H9 (cell line): Measurements from ENCODE around the gene NINJ1. TPM values are rescaled to one million over a fixed set of nuclear protein-coding genes. Genes with fewer than 3 reads are reported as not detected.

ENCODE experiments used
- DNase-seq: peaks from one replicate; pipeline ENCODE4 v3.0.0-alpha.2; 2017
- H2AFZ ChIP-seq: one replicate; pipeline ENCODE4 v1.6.1; 2013; ENCODE audit warnings: mild to moderate bottlenecking, low read length, control low read depth, moderate library complexity
- H2AK5ac ChIP-seq: 2 replicates; pipeline ENCODE4 v1.6.1; 2013; ENCODE audit warnings: low read length, control low read depth, mixed read lengths; ENCODE audit not compliant: insufficient read length
- H2BK120ac ChIP-seq: one replicate; pipeline ENCODE4 v1.6.1; 2013; ENCODE audit warnings: low read depth, mild to moderate bottlenecking, low read length, control low read depth, inconsistent platforms; ENCODE audit not compliant: poor library complexity, severe bottlenecking
- H2BK12ac ChIP-seq: 2 replicates; pipeline ENCODE4 v1.6.1; 2013; ENCODE audit warnings: low read length, control low read depth, mixed read lengths, low read depth; ENCODE audit not compliant: insufficient read length
- H2BK15ac ChIP-seq: 2 replicates; pipeline ENCODE4 v1.6.1; 2013; ENCODE audit warnings: low read depth, low read length, control low read depth
- H2BK20ac ChIP-seq: one replicate; pipeline ENCODE4 v1.6.1; 2013; ENCODE audit warnings: low read depth, mild to moderate bottlenecking, low read length, control low read depth, inconsistent platforms; ENCODE audit not compliant: poor library complexity, severe bottlenecking
- H2BK5ac ChIP-seq: 2 replicates; pipeline ENCODE4 v1.6.1; 2013; ENCODE audit warnings: low read length, control low read depth, mixed read lengths; ENCODE audit not compliant: insufficient read length
- H3K14ac ChIP-seq: 2 replicates; pipeline ENCODE4 v1.6.1; 2013; ENCODE audit warnings: low read length, control low read depth; ENCODE audit not compliant: insufficient read depth
- H3K18ac ChIP-seq: 2 replicates; pipeline ENCODE4 v1.6.1; 2013; ENCODE audit warnings: low read depth, mild to moderate bottlenecking, mixed read lengths, low read length, control low read depth; ENCODE audit not compliant: insufficient read length
- H3K23ac ChIP-seq: 2 replicates; pipeline ENCODE4 v1.6.1; 2013; ENCODE audit warnings: low read length, control low read depth, mixed read lengths, low read depth; ENCODE audit not compliant: insufficient read length
- H3K23me2 ChIP-seq: 2 replicates; pipeline ENCODE4 v1.6.1; 2013; ENCODE audit warnings: low read depth, mild to moderate bottlenecking, mixed read lengths, low read length, control low read depth; ENCODE audit not compliant: insufficient read length, poor library complexity, severe bottlenecking
- H3K27ac ChIP-seq: 2 replicates; pipeline ENCODE4 v1.5.1; 2013; ENCODE audit warnings: low read length, control low read depth, mixed read lengths, low read depth; ENCODE audit not compliant: insufficient read length
- H3K27me3 ChIP-seq: 2 replicates; pipeline ENCODE4 v1.6.1; 2013; ENCODE audit warnings: low read length, control low read depth, inconsistent platforms; ENCODE audit not compliant: insufficient read depth
- H3K4ac ChIP-seq: 2 replicates; pipeline ENCODE4 v1.6.1; 2013; ENCODE audit warnings: low read depth, mild to moderate bottlenecking, control low read depth, inconsistent platforms, low read length, moderate library complexity
- H3K4me1 ChIP-seq: 2 replicates; pipeline ENCODE4 v1.6.1; 2013; ENCODE audit warnings: low read length, control low read depth, inconsistent platforms; ENCODE audit not compliant: insufficient read depth
- H3K4me2 ChIP-seq: 2 replicates; pipeline ENCODE4 v1.6.1; 2013; ENCODE audit warnings: low read length, control low read depth, mixed read lengths; ENCODE audit not compliant: insufficient read length, insufficient read depth
- H3K56ac ChIP-seq: 2 replicates; pipeline ENCODE4 v1.6.1; 2013; ENCODE audit warnings: low read depth, mild to moderate bottlenecking, mixed read lengths, low read length, control low read depth; ENCODE audit not compliant: insufficient read length
- H3K79me1 ChIP-seq: 2 replicates; pipeline ENCODE4 v1.6.1; 2013; ENCODE audit warnings: low read depth, mild to moderate bottlenecking, moderate library complexity, low read length, control low read depth, inconsistent platforms; ENCODE audit not compliant: insufficient read depth, poor library complexity, severe bottlenecking
- H3K79me2 ChIP-seq: 2 replicates; pipeline ENCODE4 v1.6.1; 2013; ENCODE audit warnings: low read length, control low read depth, inconsistent platforms; ENCODE audit not compliant: insufficient read depth
- H3K9ac ChIP-seq: 2 replicates; pipeline ENCODE4 v1.6.1; 2013; ENCODE audit warnings: low read length, control low read depth, mixed read lengths; ENCODE audit not compliant: insufficient read length; ENCODE audit errors: extremely low read depth
- H3K9me3 ChIP-seq: one replicate; pipeline ENCODE4 v1.6.1; 2013; ENCODE audit warnings: low read depth, low read length, inconsistent platforms; ENCODE audit not compliant: control insufficient read depth
- H3T11ph ChIP-seq: one replicate; pipeline ENCODE4 v1.6.1; 2013; ENCODE audit warnings: mild to moderate bottlenecking, low read length, control low read depth, inconsistent platforms
- H4K20me1 ChIP-seq: one replicate; pipeline ENCODE4 v1.6.1; 2013; ENCODE audit not compliant: control insufficient read depth, insufficient read length, insufficient read depth
- H4K5ac ChIP-seq: 2 replicates; pipeline ENCODE4 v1.6.1; 2013; ENCODE audit warnings: low read depth, mild to moderate bottlenecking, mixed read lengths, low read length, control low read depth; ENCODE audit not compliant: insufficient read length
- H4K8ac ChIP-seq: replicated peaks from 2 replicates; pipeline ENCODE4 v1.6.1; 2013; ENCODE audit warnings: low read length, control low read depth, mixed read lengths, low read depth; ENCODE audit not compliant: insufficient read length
- H4K91ac ChIP-seq: 2 replicates; pipeline ENCODE4 v1.6.1; 2013; ENCODE audit warnings: low read depth, mild to moderate bottlenecking, moderate library complexity, mixed read lengths, low read length, control low read depth; ENCODE audit not compliant: insufficient read length
- H3K27ac Mint-ChIP-seq, 3 experiments: 2 replicates in 2 of 3; 3 replicates in 1 of 3; pipeline ENCODE4 v1.8.0; 2020 to 2021; ENCODE audit warnings: mixed read lengths in 3 of 3, mild to moderate bottlenecking in 1 of 3, moderate library complexity in 1 of 3
- H3K27me3 Mint-ChIP-seq: 2 replicates; pipeline ENCODE4 v1.8.0; 2021; ENCODE audit warnings: low read depth, mild to moderate bottlenecking, moderate library complexity, mixed read lengths
- H3K36me3 Mint-ChIP-seq, 3 experiments: 2 replicates in 2 of 3; 3 replicates in 1 of 3; pipeline ENCODE4 v1.8.0; 2020 to 2021; ENCODE audit warnings: low read depth in 3 of 3, mixed read lengths in 3 of 3; ENCODE audit not compliant: insufficient read depth in 1 of 3
- H3K4me1 Mint-ChIP-seq, 2 experiments: 2 replicates each; pipeline ENCODE4 v1.8.0; 2020; ENCODE audit warnings: mixed read lengths in 2 of 2
- H3K4me3 Mint-ChIP-seq, 2 experiments: 2 replicates in 1 of 2; 3 replicates in 1 of 2; pipeline ENCODE4 v1.8.0; 2020 to 2021; ENCODE audit warnings: mild to moderate bottlenecking in 2 of 2, mixed read lengths in 2 of 2, moderate library complexity in 1 of 2
- H3K9me3 Mint-ChIP-seq, 2 experiments: 2 replicates in 1 of 2; 3 replicates in 1 of 2; pipeline ENCODE4 v1.8.0; 2020; ENCODE audit warnings: mild to moderate bottlenecking in 2 of 2, mixed read lengths in 2 of 2, moderate library complexity in 1 of 2
- CTCF ChIP-seq: fragments of 200-600 bp; sonication (generic); conservative IDR thresholded peaks from 3 replicates; pipeline ENCODE4 v1.8.0; 2021; ENCODE audit warnings: antibody characterized with exemption, mild to moderate bottlenecking
- WGBS: extraction: QIAGEN DNeasy Blood & Tissue Kit; methylation state at CpG from one replicate; pipeline ENCODE4 v1.1.7; 2013; ENCODE audit warnings: missing lambda C conversion rate, low lambda C conversion rate, mixed read lengths; ENCODE audit not compliant: insufficient read length; ENCODE audit errors: extremely low coverage; 5-methylcytosine and 5-hydroxymethylcytosine counted together
- total RNA-seq: library from RNA; stranded (reverse); gene quantifications from 2 replicates; pipeline ENCODE4 v1.2.1, GENCODE V29; 2021

The NINJ1 gene
- total RNA-seq, 1 experiment from 2014 or later = 28.9 TPM

GRCh38 chr9:93149361-93149760 lies 15.3 kb upstream of the NINJ1 start:
- no peaks in the 10 kb centered on the region for H3K27me3 ChIP-seq
- H3K23ac ChIP-seq = no peak overlapping the region
- Mint-ChIP-seq H3K36me3 (no peaks in the 10 kb centered on the region; a peak in 1 of 7 replicates), H3K9me3 (peaks cover 0 to 3% of the 10 kb centered on the region in 2 experiments; a peak in 1 of 5 replicates), H3K27me3 (peaks cover 2% of the 10 kb centered on the region; the same call in 1 of the 2 replicates), H3K27ac (no peak overlapping the region), H3K4me3 (no peak overlapping the region), H3K4me1 (peaks cover 2% of the 10 kb centered on the region in 2 experiments)
- no peak overlapping the region for H4K5ac ChIP-seq
- H3K56ac ChIP-seq = no peak overlapping the region
- H3K18ac ChIP-seq = no peak overlapping the region
- no peak overlapping the region for H3K14ac ChIP-seq
- no peak overlapping the region for H2AFZ ChIP-seq
- H2BK12ac ChIP-seq = no peak overlapping the region
- no CpG with 5 or more reads among the region's 1 CpG for WGBS
- no peaks in the 10 kb centered on the region for H3K79me2 ChIP-seq
- no peaks in the 10 kb centered on the region for H4K20me1 ChIP-seq
- DNase-seq = no peak
- H3K4ac ChIP-seq = no peak overlapping the region
- no peaks in the 10 kb centered on the region for H3K23me2 ChIP-seq
- H3K9ac ChIP-seq = no peak overlapping the region
- no peaks in the 10 kb centered on the region for H3K9me3 ChIP-seq
- H2BK120ac ChIP-seq = no peak overlapping the region
- no peak overlapping the region for H2AK5ac ChIP-seq
- no peak overlapping the region for H3K27ac ChIP-seq
- H2BK5ac ChIP-seq = no peak overlapping the region
- H2BK20ac ChIP-seq = no peak overlapping the region
- no peak overlapping the region for H2BK15ac ChIP-seq
- H3K79me1 ChIP-seq = no peaks in the 10 kb centered on the region
- H4K91ac ChIP-seq = no peak overlapping the region
- no peak for TF ChIP-seq CTCF
- no peaks in the 10 kb centered on the region for H3K4me1 ChIP-seq
- H3K4me2 ChIP-seq = no peak overlapping the region
- no peak overlapping the region for H4K8ac ChIP-seq
- no peak overlapping the region for H3T11ph ChIP-seq
